Measurements from ENCODE around the gene ARPP21.

The ARPP21 gene

DNA sequence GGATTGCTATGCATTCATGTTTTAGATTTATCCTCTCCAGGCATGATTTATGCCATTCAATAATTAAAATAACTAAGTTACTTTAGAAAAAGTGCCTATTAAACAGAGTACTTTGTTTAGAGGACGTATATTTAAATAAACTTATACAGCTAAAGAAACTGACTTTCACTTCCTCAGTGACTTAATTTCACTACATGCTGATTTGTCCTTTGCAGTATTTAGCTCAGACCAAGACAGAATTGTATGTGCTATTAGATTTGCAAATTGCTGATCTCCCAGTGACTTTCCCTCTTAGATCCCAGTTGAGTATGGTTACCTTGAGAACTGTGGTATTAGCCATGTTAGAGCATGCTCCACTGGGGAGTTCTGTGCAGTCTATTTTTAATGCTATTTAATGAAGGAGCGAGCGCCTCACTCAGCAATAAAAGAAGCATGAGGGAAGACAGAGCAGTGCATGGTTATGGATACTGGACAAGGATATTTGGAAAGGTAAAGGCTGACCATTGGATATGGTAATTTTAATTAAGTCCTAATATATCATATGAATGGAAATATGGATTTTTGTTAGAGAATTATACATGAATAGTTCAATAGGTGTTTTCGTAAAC, 2.7 kb downstream of the ARPP21 start:
- DNase-seq: no peak

- DNase-seq: no peak
These were observed 4.2 kb downstream of the ARPP21 start for GRCh38 chr3:35643495-35643894.

DNA sequence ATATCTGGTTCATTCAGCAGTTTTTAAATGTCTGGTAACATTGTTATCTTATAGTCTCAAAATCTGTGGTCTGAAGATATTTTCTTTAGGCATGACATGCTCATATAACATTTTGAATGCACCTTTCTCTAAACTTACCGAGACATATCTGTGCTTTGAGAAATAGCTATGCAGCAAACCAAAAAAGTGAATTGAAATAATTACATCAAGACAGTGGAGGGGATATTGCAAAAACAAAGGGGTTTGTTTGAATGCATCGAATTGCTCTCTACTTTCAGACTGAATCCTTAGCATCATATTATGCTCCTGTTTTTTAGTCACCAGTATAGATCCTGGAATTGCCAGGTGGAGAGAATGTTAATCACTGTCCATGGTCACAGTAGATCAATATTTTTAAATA, 5.1 kb downstream of the ARPP21 start:
- no peak for DNase-seq

- DNase-seq: no peak
These were observed 5.9 kb downstream of the ARPP21 start for GRCh38 chr3:35645189-35645588.

DNA sequence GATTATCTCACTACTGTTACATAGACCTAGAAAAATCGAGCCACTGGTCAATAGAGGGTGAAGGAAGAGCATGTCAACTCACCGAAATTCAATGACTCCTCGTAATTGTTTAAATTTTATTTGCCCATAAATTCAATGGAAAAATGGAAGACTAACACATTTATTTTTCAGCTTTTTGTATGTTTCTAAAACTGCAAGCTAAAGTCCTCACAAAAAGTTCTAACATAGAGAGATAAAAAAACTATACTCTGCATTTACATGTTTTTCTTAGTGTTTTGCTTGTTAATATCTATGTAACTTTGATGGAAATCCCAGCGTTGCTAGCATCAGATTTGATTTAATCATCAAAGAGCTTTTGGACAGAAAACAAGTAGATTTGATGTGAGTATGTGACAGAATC, 6.8 kb downstream of the ARPP21 start:
- no peak for DNase-seq

GRCh38 chr3:35647461-35647860, 8.1 kb downstream of the ARPP21 start:
- DNase-seq: no peak

DNA sequence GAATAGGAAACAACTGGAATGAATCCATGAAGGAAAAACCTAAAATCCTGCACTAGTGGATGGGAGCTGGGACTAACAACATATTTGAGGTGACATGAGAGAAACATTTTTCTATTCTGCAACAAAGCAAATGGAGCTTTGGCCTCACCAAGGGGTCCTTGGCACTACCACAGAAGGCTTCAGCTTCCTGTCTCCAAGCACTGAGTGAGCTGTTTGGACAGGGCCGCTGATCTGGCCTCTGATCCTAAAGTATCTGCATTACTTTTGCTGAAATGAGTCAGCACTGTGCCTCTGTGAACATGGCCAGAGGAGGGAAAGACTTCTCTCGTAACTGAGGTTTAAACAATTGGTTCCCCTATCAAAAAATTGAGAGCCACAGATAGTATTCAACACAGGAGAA, 9.0 kb downstream of the ARPP21 start:
- DNase-seq: no peak

GRCh38 chr3:35649405-35649804, 10.1 kb downstream of the ARPP21 start:
- DNase-seq: no peak

GRCh38 chr3:35651426-35651825, 12.1 kb downstream of the ARPP21 start:
- DNase-seq: no peak

GRCh38 chr3:35651851-35652250, 12.5 kb downstream of the ARPP21 start:
- DNase-seq: no peak

DNA sequence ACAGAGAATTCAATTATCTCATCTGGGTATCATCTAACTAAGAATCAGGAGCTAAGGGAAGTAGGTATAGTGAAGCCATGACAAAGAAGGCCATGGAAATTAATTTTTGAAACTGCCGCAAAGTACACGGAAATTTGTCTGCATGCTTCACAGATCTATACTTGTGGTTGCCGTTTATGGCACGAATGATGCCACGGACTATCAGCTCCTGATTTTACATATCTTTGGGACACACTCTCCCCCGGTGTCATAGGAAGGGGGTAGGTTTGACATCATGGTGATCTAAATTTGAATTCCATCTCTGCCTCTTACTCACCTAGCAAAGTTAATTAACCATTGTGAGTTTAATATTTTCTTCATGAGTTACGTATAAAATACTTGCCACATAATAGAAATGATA, 14.0 kb downstream of the ARPP21 start:
- no peak for DNase-seq

DNA sequence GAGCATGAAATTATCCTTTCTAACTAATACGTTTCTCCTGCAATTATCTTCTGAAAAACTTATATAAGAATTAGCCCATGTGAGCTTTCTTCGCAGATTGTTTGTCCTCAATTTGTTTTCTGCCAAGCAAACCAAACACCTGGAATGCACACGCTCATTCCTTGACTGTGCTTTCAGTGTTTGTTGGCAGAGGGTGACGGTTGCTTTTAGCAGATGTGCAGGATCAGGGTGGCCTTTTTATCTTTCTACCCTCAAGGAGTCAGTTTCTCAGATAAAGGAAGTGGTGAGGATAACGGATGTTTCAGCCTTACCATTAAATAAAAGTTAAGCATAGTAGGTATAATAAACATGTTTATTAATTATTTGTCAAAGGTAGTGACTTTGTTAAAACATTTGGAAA, 15.2 kb downstream of the ARPP21 start:
- no peak for DNase-seq

GRCh38 chr3:35658686-35659085, 19.4 kb downstream of the ARPP21 start:
- DNase-seq: no peak

DNA sequence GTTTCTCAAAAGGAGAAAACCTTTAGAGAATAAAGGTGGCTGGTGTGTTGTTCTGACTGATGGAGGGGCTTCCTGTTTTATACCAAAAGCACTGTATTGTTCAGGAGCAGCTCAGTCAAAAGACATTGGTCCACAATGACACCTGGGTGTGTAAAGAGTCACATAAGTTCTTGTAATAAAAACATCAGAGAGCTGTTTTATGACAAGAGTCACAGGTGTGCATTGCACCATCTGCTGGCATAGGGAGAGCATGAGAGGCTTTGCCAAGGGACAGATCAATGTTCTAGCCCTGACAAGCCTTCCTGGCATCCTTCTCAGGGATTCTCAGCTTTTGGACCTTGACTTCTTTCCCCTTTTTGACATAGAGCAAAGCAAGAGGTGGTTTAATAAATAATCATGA, 20.4 kb downstream of the ARPP21 start:
- DNase-seq: no peak

DNA sequence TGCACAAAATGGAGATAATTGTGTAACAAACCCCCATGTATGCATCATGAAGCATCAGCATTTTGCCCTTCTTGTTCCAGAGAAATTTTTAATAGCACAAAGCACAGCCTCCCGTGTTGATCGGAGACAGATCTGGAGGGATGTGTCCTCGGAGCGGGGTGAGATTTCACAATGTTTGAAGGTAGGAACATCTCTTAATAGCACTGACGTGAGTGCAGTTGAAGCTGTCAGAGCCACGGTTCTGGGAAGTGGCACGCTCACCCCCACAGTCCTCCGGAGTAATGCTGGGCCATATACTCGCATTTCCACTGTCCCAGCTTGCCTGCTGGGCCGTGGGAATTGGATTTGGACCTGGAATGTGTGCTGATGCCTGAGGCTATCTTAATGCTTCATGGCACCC, 24.1 kb downstream of the ARPP21 start:
- no peak for DNase-seq

DNA sequence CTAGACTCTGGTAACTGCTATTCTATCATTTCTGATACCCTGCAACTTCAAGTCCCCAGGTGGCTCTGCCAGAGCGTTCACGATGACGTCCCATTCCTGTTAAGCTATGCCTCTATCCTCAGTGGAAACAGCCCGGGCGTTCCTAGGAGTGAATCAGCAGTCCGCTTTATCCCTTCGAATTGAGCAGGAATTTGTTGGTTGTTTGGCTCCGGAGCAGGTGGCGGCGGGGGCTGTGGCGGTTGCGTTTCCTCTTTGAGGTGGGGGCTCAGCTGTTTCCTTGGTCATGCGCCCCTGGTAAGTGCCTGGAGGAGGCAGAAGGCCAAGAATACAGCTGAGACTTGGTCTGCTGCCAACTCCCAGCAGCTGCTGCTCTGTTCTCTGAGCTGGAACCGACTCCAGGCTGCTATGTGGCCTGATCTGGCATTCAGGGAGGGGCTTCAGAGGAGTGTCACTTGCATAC, 25.2 kb downstream of the ARPP21 start:
- no peak for DNase-seq

DNA sequence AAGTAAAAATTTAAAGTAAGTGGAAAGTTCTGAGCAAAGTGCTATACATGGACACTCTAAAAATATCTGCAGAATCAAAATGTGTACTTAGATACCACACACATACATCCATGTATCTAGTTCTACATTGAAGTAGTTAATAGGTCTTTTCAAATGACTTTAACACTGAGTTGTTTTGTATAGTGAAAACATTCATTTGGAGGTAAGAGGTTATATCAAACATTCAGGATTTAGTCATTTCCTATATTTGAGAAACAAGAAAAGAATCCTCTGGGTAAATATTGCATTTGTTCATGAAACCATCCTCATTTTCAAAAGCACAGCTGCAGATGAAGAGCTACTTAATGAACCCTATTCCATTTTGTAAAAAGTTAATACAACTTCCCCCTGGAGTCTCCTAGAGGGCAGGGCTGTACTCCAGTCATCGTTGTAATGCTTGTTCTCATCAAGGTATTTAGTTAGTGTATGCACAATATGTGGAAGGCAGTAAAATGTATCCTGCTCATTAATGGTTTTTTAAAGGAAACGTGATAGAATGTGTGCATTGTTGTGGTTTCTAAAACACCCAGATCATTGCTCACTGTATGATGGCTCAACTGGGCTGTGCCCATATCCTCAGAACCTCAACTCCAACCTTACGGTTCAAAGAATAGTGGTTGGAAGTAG, 26.2 kb downstream of the ARPP21 start:
- DNase-seq: no peak

- DNase-seq: no peak
These were observed 27.6 kb downstream of the ARPP21 start for GRCh38 chr3:35666888-35667287.

DNA sequence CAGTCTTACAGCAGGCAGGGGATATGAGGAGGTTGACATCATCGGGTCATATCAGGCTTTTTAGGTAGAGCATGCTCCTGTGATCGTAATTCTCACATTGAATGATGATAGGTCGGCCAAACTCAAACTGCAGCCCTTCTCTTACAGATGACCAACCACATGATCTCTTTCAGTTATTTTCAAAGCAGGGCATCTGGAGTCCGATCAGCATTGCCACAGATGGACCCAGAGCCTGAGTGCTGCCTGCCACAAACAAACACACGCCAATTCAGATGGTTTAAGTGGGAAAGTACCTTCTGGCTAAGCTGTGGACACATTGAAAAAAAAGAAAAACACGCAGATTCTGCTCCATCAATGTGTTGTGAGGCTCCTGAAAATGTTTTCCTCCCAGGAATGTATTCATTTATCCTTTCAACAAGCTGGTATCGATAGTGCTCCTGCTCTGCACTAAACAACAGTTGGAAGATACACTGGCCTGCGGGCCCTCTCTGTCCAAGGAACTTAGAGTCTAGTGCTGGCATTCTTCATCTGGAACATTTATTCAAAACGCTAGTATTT, 31.2 kb downstream of the ARPP21 start:
- DNase-seq: no peak

DNA sequence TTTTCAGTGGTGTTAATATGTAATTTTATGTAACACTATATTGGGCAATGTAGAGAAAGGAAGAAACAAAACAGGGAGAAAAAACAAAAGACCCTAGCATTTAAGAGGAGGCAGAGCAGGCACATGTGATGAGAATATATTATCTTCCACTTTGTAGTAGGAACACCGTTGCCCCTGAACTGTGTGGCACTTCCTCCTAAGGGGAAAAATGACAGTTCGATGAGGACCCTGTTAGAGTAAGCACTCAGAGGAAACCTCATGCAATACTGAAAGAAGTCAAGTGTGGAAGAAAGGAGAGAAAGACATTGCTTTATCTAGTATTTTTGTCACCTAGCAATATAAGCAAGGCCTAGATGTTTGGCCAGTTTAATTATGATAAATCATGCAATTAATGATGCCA, 32.2 kb downstream of the ARPP21 start:
- DNase-seq: no peak

DNA sequence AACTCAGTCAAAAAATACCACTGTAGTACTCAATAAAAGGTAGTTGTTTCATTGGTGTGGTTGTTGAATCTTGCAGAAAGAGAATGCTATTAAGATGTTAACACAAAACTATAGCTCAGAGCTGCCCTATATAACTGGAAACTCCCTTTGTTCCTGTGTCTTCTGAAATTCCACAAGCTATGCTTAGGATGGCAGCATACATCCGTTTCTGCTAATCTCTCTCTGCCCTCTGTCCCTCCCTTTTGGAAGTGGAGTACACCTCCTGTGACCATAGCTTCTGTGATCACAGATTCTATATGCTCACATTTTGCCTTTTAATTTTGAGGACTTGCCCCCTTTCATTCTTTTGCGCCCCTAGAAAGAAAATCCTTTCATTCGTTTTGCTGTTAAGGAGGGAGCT, 33.7 kb downstream of the ARPP21 start:
- DNase-seq: no peak

GRCh38 chr3:35674451-35675109, 35.3 kb downstream of the ARPP21 start:
- no peak for DNase-seq

DNA sequence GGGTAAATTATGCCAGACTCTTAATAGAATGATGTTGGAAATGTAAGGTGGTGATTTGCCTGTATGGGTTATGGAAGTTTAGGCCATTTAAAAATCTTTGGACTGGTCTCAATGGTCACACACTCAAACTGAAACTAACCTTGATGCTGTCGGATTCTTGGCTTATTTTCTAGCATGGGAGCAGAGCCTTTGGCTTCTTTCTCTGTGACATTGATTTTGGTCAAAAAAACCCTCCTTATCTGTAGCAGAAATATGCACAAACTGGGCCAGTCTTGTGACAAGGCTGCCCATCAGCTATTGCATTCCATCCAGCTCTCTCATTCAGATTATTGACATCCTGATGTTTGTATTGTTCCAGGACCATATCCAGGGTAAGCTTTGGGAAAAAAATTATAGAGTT, 35.9 kb downstream of the ARPP21 start:
- no peak for DNase-seq

DNA sequence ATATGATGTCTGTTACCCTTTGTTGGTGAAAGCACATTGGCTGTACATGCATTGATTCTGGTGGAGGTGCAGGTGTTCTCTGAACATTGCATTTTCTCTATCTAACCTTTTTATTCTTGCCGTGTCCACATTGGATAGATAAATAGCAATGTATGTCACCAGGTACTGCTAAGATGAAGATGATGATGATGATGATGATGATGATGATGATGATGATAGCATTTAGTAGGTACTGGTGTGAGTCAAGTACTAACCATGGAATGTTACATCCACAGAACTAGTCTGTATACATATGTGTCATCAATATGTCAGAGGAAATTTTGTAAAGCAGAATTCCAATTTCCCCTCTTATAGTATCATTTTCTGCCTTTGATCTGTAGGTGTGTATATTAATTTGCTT, 36.3 kb downstream of the ARPP21 start:
- DNase-seq: no peak

Data from SW 1271 (cell line).